ENCODE measurements around the gene PHGDH.

DNA sequence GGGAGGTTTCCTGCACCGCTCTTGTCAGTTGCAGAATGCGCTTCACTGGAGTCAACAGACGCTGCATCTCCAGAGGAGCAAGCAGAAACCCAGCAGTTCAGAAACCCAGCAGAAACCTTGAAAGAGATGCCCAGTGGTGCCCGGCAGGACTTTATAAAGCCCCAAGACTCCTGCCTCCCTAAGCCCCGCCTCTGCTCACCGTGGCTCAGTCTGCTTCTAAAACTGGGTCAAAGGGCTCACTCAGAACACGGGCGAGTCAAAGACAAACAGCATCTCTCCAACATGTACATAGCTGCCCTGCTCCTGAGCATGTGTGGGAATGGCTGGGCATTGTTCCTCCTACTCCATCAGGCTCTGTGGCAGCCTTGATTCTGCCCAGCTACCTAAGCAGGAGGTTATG, 57.0 kb downstream of the PHGDH start, which contains the start of gene HMGCS2:
- no peak for TF ChIP-seq NR2C2 (CRISPR knock-in tag; IDR thresholded peaks at IDR 0.05)
- TF ChIP-seq NR2C2 (tag; IDR thresholded peaks at IDR 0.05), result no peak
- no peak for TF ChIP-seq HMBOX1 (IDR thresholded peaks at IDR 0.05)
- no peak for TF ChIP-seq FOXA3 (CRISPR knock-in tag; conservative IDR thresholded peaks at IDR 0.05 in 1 of 2, IDR thresholded peaks at IDR 0.05 in 1 of 2)

All from K562 (cell line).